HG03520 (cell line): ENCODE measurements around the gene DZANK1.
"Not testable (repeated sequence)": the region's sequence is repeated elsewhere in the genome, so short reads cannot be mapped to it uniquely, and the experiment has no call there.

Experiments used
- ATAC-seq: cut with Tn5 transposase; IDR thresholded peaks from one replicate; pipeline ENCODE4 v1.9.1; 2021; ENCODE audit warnings: mild to moderate bottlenecking, moderate library complexity; ENCODE audit not compliant: unreplicated experiment

The DZANK1 gene

DNA sequence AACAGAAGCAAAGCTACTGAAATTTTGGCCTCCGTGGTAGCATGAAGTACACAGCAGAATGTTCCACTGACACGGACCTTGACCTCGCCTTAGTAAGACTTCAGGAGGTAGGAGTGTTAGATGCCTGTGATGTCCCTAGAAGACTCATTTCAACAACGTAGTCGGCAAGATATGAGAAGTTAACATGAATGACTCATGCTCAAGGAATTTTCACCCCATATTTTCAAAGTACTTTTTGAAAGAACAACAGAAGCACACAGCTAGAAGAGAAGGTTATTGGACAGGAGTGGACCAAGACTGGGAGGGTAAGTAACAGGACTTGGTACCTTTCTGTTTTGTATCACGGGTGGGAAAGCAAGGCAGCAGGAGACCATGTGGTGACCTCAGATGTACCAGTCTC is 78.0 kb downstream of the DZANK1 start:
- no peak for ATAC-seq

DNA sequence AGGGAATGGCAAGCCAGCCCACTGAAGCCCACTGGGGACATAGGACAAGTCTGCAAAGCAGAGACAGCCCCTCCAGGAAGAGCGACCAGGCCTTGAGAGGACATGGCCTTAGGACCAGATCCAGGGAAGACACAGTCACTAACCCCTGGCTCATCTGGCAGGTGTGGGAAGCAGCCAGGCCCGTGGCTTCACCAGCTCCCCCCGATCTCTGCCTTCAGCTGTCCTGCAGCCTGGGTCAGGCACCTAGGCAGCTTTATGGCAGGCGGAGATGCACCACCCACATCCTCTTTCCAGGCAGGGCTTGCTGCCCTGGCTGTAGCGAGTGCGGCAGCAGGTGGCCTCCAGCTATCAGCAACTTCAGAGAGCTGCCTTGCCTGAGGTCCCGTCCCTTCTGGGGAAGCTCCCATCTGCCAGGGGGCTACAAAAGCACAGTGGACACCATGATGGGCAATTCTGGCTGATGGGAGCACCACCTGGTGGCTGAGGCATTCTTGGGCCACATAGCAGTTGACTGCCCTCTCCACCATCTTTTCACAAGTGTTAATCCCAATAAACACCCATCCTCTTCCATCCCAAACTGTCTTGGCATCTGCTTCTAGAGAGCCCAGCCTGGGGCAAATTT is 85.8 kb downstream of the DZANK1 start:
- no peak for ATAC-seq

DNA sequence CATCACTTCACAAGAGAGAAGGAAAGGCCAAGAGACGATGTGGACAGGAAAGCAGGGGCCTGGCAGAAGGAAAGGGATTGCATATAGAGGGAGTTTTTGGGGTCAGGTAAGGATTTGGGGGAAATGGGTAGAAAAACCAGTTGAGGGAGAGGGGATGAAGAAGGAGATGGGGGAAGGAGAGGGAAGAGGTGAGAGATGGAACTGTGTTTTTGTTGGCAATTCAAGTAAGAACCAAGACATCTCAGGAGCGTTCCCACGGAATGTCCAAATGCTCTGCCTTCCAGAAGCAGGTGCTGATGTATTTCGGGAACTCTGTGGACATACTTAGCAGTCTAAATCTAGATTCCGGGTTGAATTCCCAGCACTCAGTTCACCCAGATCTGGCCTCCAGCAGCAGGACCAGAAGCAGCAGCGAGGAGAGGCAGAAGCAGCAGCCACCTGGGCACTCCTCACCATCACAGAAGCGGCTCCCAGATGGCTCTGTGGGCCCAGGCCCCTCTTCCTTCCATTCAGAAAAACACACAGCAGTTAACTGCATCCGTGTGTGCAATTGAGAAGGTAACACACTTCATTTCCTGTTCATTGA is 88.8 kb downstream of the DZANK1 start:
- no peak for ATAC-seq

DNA sequence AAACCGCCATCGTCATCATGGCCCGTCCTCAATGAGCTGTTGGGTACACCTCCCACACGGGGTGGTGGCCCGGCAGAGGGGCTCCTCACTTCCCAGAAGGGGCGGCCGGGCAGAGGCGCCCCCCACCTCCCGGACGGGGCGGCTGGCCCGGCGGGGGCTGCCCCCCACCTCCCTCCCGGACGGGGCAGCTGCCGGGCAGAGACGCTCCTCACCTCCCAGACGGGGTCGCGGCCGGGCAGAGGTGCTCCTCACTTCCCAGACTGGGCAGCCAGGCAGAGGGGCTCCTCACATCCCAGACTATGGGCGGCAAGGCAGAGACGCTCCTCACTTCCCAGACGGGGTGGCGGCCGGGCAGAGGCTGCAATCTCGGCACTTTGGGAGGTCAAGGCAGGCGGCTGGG is 91.3 kb downstream of the DZANK1 start:
- not testable (repeated sequence) for ATAC-seq

DNA sequence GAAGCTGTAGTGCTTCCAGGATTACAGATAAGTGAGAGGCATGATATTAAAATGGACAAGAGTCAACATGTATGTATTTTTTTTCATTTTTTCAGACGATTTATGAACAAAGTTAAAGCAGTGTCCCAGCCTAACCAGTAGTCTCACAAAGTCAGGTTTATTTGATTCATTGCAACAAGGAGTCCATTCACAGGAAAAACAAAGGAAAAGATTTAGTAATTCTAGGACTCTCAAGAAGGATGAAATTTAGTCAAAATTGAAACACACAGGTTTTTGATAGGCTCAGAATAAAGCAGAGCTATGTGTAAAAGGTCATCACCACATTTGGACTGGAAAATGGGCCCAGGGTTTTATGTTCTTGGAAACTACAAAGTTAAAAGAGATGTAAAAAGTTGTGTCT is 94.5 kb downstream of the DZANK1 start:
- no peak for ATAC-seq

DNA sequence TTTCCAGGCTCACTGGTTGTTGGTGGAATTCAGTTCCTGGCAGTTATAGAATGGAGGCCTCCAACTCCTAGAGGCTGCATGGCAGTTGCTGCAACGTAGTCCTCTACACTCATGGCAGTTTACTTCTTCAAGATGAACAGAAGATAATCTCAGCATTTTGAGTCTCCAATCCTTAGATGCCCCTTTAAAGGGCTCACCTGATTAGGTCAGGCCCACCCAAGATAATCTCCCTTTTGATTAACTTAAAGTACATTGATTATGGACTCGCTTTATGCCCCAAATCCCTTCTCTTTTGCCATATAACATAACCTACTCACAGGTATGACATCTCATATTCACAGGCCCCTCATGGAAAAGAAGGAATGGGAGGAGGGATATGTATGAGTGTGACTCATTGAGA is 102.1 kb downstream of the DZANK1 start:
- ATAC-seq = no peak

DNA sequence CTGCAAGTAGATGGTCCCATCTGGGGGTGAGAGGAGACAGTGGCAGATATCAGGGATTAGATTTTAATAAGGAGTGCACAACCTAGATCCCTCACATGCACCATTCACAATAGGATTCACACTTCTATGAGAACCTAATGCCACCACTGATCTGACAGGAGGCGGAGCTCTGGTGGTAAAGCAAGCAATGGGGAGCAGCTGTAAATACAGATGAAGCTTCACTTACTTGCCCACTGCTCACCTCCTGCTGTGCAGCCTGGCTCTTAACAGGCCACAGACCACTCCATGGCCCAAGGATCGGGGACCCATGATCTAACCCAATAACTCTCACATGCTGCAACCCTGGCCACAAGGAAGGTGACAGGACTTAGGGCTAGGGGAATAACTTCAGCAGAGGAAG is 103.1 kb downstream of the DZANK1 start:
- ATAC-seq = no peak

DNA sequence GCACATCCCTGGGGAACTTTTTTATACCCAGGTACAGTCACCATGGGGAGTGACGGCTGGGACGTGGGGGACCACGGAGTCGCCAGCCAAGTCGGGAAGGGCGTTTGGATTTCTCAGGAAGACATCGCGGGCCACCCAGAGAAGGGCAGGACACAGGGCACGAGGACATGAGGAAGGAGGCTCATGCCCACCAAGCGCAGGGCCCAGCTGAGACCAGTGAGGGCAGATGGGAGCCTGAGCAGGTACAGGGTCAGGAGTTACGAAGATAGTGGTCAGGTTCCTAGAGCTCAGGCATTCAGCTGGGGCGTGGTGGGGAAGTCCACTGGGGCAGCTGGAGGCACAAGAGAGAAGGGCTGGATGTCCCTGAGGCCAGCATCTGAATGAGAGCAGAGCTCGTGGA is 103.9 kb downstream of the DZANK1 start:
- no peak for ATAC-seq

DNA sequence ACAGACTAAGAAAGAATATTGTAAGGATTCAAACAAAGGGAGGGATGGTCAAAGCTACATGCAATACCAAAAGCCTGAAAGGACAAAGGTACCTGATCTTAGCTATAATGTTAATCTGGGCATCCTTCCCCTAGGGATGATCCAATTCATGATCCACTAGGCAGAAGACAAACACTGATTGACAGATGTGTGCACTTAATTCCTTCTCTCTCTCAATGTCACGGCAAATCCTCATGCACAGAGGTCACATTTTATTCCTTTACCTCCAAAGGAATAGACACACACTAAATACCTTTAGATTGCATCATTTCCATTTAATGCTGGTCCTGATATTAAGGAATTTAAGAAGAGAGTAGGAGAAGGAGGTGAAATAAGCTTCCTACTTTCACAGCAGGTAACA is 105.2 kb downstream of the DZANK1 start:
- no peak for ATAC-seq

DNA sequence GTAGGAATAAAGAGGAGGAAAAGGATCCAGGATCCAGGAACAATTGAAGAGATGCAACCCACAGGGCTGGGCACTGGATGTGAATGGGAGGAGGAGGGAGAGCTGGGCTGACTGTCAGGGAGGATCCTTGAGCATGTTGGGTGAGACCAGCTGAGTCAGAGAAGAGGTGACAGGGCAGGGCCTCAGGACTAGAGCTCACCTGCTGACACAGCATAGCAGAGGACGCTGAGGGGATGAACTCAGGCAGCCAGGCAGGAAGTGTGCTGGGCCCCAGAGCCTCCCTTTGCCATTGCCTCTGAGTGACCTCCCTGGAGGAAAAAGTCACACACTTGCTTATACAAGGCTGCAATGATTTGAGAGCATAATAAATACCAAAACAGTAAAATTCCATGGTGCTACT is 106.2 kb downstream of the DZANK1 start:
- ATAC-seq = no peak

DNA sequence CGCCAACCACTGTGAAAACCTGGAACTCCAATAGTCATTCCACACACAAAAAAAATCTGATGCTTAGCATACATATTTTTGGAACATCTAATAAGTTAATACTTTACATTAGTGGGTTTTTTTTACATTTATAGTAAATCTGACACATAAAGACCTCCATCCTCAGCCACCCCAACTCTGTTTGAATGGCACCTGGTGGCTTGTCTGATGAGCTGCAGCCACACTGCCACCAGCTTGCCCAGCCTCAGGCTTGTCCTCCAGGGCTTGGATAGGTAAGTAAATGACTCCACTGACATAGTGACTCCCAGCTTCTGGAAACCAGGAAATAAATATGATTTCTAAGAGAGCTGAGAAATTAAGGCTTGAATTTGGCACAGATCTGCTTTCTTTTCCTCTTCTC is 107.0 kb downstream of the DZANK1 start:
- no peak for ATAC-seq

DNA sequence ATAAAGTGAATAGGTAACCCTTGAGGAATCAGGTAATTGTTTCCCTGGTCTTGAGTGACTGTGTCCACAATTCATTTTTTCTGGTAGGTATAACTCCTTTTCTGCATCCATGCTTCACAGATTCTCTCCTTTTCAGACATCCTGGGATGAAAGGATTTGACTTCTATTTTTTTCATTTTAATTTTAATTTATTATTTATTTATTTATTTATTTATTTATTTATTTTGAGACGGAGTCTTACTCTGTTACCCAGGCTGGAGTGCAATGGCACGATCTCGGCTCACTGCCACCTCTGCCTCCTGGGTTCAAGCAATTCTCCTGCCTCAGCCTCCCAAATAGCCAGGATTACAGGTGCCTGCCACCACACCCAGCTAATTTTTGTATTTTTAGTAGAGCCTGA is 117.1 kb downstream of the DZANK1 start:
- not testable (repeated sequence) for ATAC-seq
